ENCODE measurements around the gene DVL1. TPM values are rescaled to one million over a fixed set of nuclear protein-coding genes. Genes with fewer than 3 reads are reported as not detected.
A peak's percentile ranks its signal among the peaks of the same experiment; 100 is the strongest.

The DVL1 gene
- total and polyA plus RNA-seq, 2 of the 13 experiments (the other 11 are each of a cell fraction or from before 2014, with no cell fraction given), result 30.8 to 60.4 TPM

- no peak for DNase-seq (ENCODE audit: low spot score)
- peaks cover 0 to 3% of the 10 kb centered on the region in 2 experiments; a peak in 2 of 5 replicates for H3K36me3 ChIP-seq (replicated peaks in 1 of 2; ENCODE audit: control insufficient read depth in 1 of 2, insufficient read depth in 2 of 2, low read length in 2 of 2)
- H3K27ac ChIP-seq (ENCODE audit: extremely low read length, insufficient read depth, low read length), result no peak overlapping the region
- ATAC-seq, result peak; percentile 16
- FAIRE-seq, result no peak
- no peaks in the 10 kb centered on the region for H3K9me3 ChIP-seq (ENCODE audit: low read length)
- H2AFZ ChIP-seq (ENCODE audit: low read length), result no peak overlapping the region
- POLR2A ChIA-PET, result interaction anchor here (1.0 to 1.8 kb wide), 2 partner anchors 12 to 16 kb away, joined by 6 to 7 read pairs; no protein-coding TSS in a partner anchor
- H3K4me2 ChIP-seq (ENCODE audit: low read depth, low read length), result no peak overlapping the region; the same call in 1 of the 2 replicates
- WGBS (ENCODE audit: low lambda C conversion rate), result no CpG with 5 or more reads among the region's 57 CpGs
- intact Hi-C loops (cut with micrococcal nuclease; ENCODE audit: unreplicated experiment) (no loop called here), in situ Hi-C loops (cut with HindIII; ENCODE audit: extremely low pct_ligation_motif_present, low pct_unique_long_range_greater_than_20kb) (no loop called here)
- H3K79me2 ChIP-seq (ENCODE audit: insufficient read depth, low read length), result no peaks in the 10 kb centered on the region
- no peak overlapping the region for H3K9ac ChIP-seq (ENCODE audit: insufficient read depth, low read depth, low read length)
- H4K20me1 ChIP-seq (ENCODE audit: insufficient read depth, low read length), result peaks cover 7% of the 10 kb centered on the region; the same call in 1 of the 2 replicates
- no peak overlapping the region for H3K4me3 ChIP-seq (replicated peaks in 1 of 3; ENCODE audit: insufficient read depth in 1 of 3, low read depth in 2 of 3, low read length in 3 of 3)
- H3K27me3 ChIP-seq (ENCODE audit: control insufficient read depth in 1 of 2, insufficient read depth in 2 of 2, low read length in 2 of 2), result 0 out of 5 replicates have a peak, but pooled peaks cover 0 to 4% of the 10 kb centered on the region in 2 experiments
- BruUV-seq (replicated peaks), result no TSS peak
- peaks cover 24% of the 10 kb centered on the region for H3K4me1 ChIP-seq (ENCODE audit: insufficient read depth, low read length)
- CTCF ChIA-PET (ENCODE audit: low intra/inter-chr PET ratio, low total read pairs), result no interaction called here
- no peak for TF ChIP-seq SNAPC5 (CRISPR knock-in tag; IDR thresholded peaks at IDR 0.05; ENCODE audit: borderline replicate concordance)
- 0 out of 2 replicates have a peak, but pooled peaks have one; percentile 43 for TF ChIP-seq ZNF660 (CRISPR knock-in tag; IDR thresholded peaks at IDR 0.05; ENCODE audit: borderline replicate concordance, low read depth)
- TF ChIP-seq MAX (IDR thresholded peaks at IDR 0.05), result peak; percentile 32; the same call in 1 of the 2 replicates
- TF ChIP-seq NRL (CRISPR knock-in tag; IDR thresholded peaks at IDR 0.05; ENCODE audit: borderline replicate concordance), result 0 out of 2 replicates have a peak, but pooled peaks have one; percentile 39
- no peak for TF ChIP-seq ZNF431 (CRISPR knock-in tag; IDR thresholded peaks at IDR 0.05; ENCODE audit: borderline replicate concordance, low read depth)
- TF ChIP-seq ZNF234 (CRISPR knock-in tag; conservative IDR thresholded peaks at IDR 0.05), result no peak
- peak; percentile 74; the same call in 1 of the 2 replicates for TF ChIP-seq AKAP8 (CRISPR knock-in tag; IDR thresholded peaks at IDR 0.05)
- TF ChIP-seq NFE2 (CRISPR knock-in tag; IDR thresholded peaks at IDR 0.05), result no peak
- TF ChIP-seq PATZ1 (CRISPR knock-in tag; IDR thresholded peaks at IDR 0.05), result no peak
- no peak for TF ChIP-seq ZNF549 (CRISPR knock-in tag; IDR thresholded peaks at IDR 0.05)
- TF ChIP-seq HNF4A (CRISPR knock-in tag; IDR thresholded peaks at IDR 0.05), result no peak
- no peak for TF ChIP-seq GMEB2 (CRISPR knock-in tag; IDR thresholded peaks at IDR 0.05; ENCODE audit: low read depth)
These were observed 17.0 kb downstream of the DVL1 start for GRCh38 chr1:1332031-1332755.

Data from HepG2 (cell line).